Inferior parietal cortex (tissue), 1 donor: ENCODE measurements around the gene STAT3.
"Not testable (repeated sequence)": the region's sequence is repeated elsewhere in the genome, so short reads cannot be mapped to it uniquely, and the experiment has no call there.

ENCODE experiments used
- DNase-seq: peaks from one replicate; pipeline ENCODE4 v3.0.0-alpha.2; 2016; ENCODE audit errors: extremely low spot score

Gene STAT3

GRCh38 chr17:42409523-42410318, 21.5 kb upstream of the STAT3 start:
- no peak for DNase-seq

GRCh38 chr17:42408061-42408460, 19.8 kb upstream of the STAT3 start:
- peak; percentile 64 for DNase-seq

DNA sequence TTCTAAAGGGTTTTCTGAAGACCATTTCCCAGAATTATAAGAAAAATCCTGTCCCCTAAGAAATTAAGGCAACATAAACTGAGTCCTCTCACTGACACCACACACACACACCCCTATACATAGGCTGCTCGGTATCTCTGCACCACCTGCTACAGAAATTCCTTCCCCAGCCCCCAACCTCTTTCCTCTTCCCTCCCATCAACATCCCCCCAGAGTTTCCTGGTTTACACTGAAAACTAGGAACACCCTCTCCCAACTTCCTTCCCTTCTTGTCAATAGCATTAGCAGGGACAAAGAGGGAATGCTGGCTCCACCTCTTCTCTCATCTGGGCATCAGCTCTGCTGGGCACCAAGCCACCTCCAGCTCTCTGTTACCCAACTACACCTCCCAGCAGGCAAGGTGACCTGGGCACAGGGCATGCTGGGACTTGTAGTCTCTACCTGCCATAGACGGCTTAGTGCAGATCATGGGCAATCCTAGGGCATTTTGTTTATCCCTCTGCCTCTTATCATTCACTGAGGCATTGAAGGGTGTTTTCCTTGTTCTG, 19.1 kb upstream of the STAT3 start:
- peak; percentile 79 for DNase-seq

GRCh38 chr17:42406615-42407288, 18.5 kb upstream of the STAT3 start:
- DNase-seq = no peak

GRCh38 chr17:42405963-42406495, 17.8 kb upstream of the STAT3 start:
- peak; percentile 78 for DNase-seq

DNA sequence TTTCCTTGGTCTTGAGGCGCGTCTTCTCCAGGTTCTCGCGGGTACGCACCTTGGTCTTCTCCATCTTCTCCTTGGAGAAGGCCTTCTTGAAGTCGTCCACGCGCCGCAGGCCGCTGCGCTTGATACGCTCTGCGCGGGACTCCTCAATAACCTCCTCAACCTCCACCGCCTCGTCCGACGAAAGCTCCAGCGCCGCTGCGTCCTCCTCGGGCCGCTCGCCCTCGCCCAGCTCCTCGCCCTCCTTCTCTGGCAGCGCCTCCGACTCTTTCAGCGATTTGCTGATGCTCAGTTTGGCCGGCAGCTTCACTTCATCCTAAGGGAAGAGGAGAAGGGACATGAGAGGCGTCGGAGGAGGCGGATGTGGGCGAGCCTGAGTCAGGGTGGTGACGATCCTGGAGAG, 16.8 kb upstream of the STAT3 start:
- no peak for DNase-seq

GRCh38 chr17:42404326-42405055, 16.2 kb upstream of the STAT3 start:
- DNase-seq = no peak

- no peak for DNase-seq
These were observed 14.9 kb upstream of the STAT3 start for GRCh38 chr17:42403150-42403549.

GRCh38 chr17:42402117-42402516, 13.9 kb upstream of the STAT3 start:
- DNase-seq = no peak

- DNase-seq = not testable (repeated sequence)
These were observed 12.7 kb upstream of the STAT3 start for GRCh38 chr17:42400844-42401375.

- no peak for DNase-seq
These were observed 12.0 kb upstream of the STAT3 start for GRCh38 chr17:42399948-42400843.

DNA sequence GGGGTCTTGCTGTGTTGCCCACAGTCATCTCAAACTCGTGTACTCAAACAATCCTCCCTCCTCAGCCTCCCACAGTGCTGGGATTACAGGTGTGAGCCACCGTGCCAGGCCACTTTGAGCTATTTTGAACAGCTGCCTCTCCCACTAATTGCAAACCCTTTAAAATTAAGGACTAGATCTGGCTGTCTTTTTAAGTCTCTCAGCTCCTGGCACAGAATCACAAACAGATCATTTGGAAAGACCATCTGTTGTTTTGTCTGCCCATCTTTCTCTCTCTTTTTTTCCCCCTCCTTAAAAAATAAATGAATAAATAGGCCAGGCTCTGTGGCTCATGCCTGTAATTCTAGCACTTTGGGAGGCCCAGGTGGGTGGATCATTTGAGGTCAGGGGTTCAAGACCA, 10.9 kb upstream of the STAT3 start:
- no peak for DNase-seq

GRCh38 chr17:42395601-42396000, 7.4 kb upstream of the STAT3 start:
- DNase-seq = not testable (repeated sequence)

GRCh38 chr17:42394838-42395237, 6.6 kb upstream of the STAT3 start:
- no peak for DNase-seq

GRCh38 chr17:42392692-42393415, 4.6 kb upstream of the STAT3 start:
- no peak for DNase-seq

DNA sequence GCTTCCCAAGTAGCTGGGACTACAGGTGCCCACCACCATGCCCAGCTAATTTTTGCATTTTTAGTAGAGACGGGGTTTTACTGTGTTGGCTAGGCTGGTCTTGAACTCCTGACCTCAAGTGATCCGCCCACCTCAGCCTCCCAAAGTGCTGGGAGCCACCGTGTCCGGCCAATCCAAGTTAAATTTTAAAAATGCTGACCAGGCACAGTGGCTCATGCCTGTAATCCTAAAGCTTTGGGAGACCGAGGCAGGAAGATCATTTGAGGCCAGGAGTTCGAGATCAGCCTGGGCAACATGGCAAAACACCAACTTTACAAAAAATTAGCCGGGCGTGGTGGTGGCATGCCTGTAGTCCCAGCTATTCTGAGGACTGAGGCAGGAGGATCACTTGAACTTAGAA, 3.2 kb upstream of the STAT3 start:
- DNase-seq = not testable (repeated sequence)

DNA sequence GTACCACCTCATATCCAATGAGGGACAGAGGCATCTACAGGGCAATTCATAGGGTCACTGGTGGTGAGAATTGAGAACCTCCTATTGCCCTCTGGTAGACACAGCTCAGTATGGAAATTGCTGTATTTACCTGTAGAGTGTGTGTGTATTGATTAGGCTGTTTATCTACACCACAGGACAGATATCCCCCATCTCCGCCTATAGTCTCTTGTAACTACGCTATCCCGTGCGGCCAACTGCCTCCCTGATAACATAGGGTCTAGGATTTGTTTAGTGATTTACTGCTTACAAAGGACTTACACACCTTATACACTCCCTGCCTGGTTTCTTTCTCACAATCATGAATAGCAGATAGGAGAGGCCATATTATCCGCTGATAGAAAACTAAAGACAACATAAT, 1.7 kb upstream of the STAT3 start:
- DNase-seq = no peak

DNA sequence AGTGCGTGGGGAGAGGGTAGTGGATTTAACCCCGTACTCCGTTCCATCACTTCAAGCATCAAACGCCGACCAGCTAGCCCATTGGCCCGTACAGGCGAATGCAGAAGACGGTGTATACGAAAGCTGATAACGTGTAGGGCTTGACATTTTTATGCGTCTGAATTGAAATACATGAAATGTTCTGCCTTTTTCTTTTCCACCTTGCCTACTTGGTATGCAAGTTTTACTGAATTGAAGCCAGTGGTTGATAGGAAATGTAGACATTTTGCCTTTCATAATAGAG, 834 bp upstream of the STAT3 start:
- DNase-seq = no peak

GRCh38 chr17:42387661-42388380, 421 bp downstream of the STAT3 start:
- no peak for DNase-seq
